ENCODE results near the gene HSPB7.
"Not testable (repeated sequence)": the region's sequence is repeated elsewhere in the genome, so short reads cannot be mapped to it uniquely, and the experiment has no call there.

The HSPB7 gene

GRCh38 chr1:16055613-16056520 is 38.0 kb upstream of the HSPB7 start:
- no peaks in the 10 kb centered on the region for H3K9me3 Mint-ChIP-seq
- H3K27ac Mint-ChIP-seq: no peak overlapping the region
- DNase-seq (ENCODE audit: low spot score): peak; percentile 77
- no peaks in the 10 kb centered on the region for H3K36me3 Mint-ChIP-seq (ENCODE audit: low read depth)
- H3K4me3 Mint-ChIP-seq: no peak overlapping the region
- no peaks in the 10 kb centered on the region for H3K27me3 Mint-ChIP-seq (ENCODE audit: low read depth)
- peaks cover 6% of the 10 kb centered on the region for H3K4me1 Mint-ChIP-seq (ENCODE audit: low read depth)

- Mint-ChIP-seq H3K4me1 (ENCODE audit: low read depth) (peaks cover 6% of the 10 kb centered on the region), H3K27ac (no peak overlapping the region), H3K4me3 (no peak overlapping the region)
These were observed 37.0 kb upstream of the HSPB7 start for GRCh38 chr1:16054598-16055540.

GRCh38 chr1:16053781-16054502 is 36.1 kb upstream of the HSPB7 start:
- Mint-ChIP-seq H3K4me3 (no peak overlapping the region), H3K27ac (no peak overlapping the region), H3K9me3 (no peaks in the 10 kb centered on the region), H3K4me1 (ENCODE audit: low read depth) (peaks cover 6% of the 10 kb centered on the region), H3K27me3 (ENCODE audit: low read depth) (peaks cover 8% of the 10 kb centered on the region), H3K36me3 (ENCODE audit: low read depth) (no peaks in the 10 kb centered on the region)
- no peak for DNase-seq (ENCODE audit: low spot score)

More at GRCh38 chr1:16054598-16055540, 37.0 kb upstream of the HSPB7 start:
- no peaks in the 10 kb centered on the region for H3K36me3 Mint-ChIP-seq (ENCODE audit: low read depth)
- DNase-seq (ENCODE audit: low spot score): no peak
- H3K27me3 Mint-ChIP-seq (ENCODE audit: low read depth): peaks cover 4% of the 10 kb centered on the region
- no peaks in the 10 kb centered on the region for H3K9me3 Mint-ChIP-seq

- H3K36me3 Mint-ChIP-seq (ENCODE audit: low read depth); H3K4me1 Mint-ChIP-seq (ENCODE audit: low read depth); DNase-seq (ENCODE audit: low spot score); H3K27ac Mint-ChIP-seq; H3K9me3 Mint-ChIP-seq; H3K4me3 Mint-ChIP-seq: not testable (repeated sequence)
- peaks cover 11% of the 10 kb centered on the region for H3K27me3 Mint-ChIP-seq (ENCODE audit: low read depth)
These were observed 34.1 kb upstream of the HSPB7 start for GRCh38 chr1:16051949-16052348.

- no peak for DNase-seq (ENCODE audit: low spot score)
- Mint-ChIP-seq H3K4me1 (ENCODE audit: low read depth) (peaks cover 4% of the 10 kb centered on the region), H3K4me3 (no peak overlapping the region), H3K9me3 (no peaks in the 10 kb centered on the region), H3K27ac (no peak overlapping the region), H3K27me3 (ENCODE audit: low read depth) (peaks cover 11% of the 10 kb centered on the region), H3K36me3 (ENCODE audit: low read depth) (no peaks in the 10 kb centered on the region)
These were observed 33.2 kb upstream of the HSPB7 start for GRCh38 chr1:16051039-16051438.

- no peak for DNase-seq (ENCODE audit: low spot score)
- H3K27ac Mint-ChIP-seq: no peak overlapping the region
- no peaks in the 10 kb centered on the region for H3K4me1 Mint-ChIP-seq (ENCODE audit: low read depth)
- no peaks in the 10 kb centered on the region for H3K9me3 Mint-ChIP-seq
- H3K36me3 Mint-ChIP-seq (ENCODE audit: low read depth): no peaks in the 10 kb centered on the region
- no peak overlapping the region for H3K4me3 Mint-ChIP-seq
- H3K27me3 Mint-ChIP-seq (ENCODE audit: low read depth): peaks cover 11% of the 10 kb centered on the region
These were observed 32.5 kb upstream of the HSPB7 start for GRCh38 chr1:16050328-16050727.

- Mint-ChIP-seq H3K4me3 (no peak overlapping the region), H3K27ac (no peak overlapping the region), H3K9me3 (no peaks in the 10 kb centered on the region), H3K4me1 (ENCODE audit: low read depth) (no peaks in the 10 kb centered on the region), H3K27me3 (ENCODE audit: low read depth) (peaks cover 11% of the 10 kb centered on the region), H3K36me3 (ENCODE audit: low read depth) (no peaks in the 10 kb centered on the region)
- no peak for DNase-seq (ENCODE audit: low spot score)
These were observed 30.8 kb upstream of the HSPB7 start for GRCh38 chr1:16048573-16049189.

- Mint-ChIP-seq H3K27ac (no peak overlapping the region), H3K9me3 (no peaks in the 10 kb centered on the region), H3K4me1 (ENCODE audit: low read depth) (no peaks in the 10 kb centered on the region), H3K36me3 (ENCODE audit: low read depth) (no peaks in the 10 kb centered on the region), H3K4me3 (peak overlapping the region; percentile 21), H3K27me3 (ENCODE audit: low read depth) (peaks cover 11% of the 10 kb centered on the region)
- no peak for DNase-seq (ENCODE audit: low spot score)
These were observed 30.1 kb upstream of the HSPB7 start for GRCh38 chr1:16047791-16048475.

- Mint-ChIP-seq H3K9me3 (no peaks in the 10 kb centered on the region), H3K4me1 (ENCODE audit: low read depth) (no peaks in the 10 kb centered on the region), H3K36me3 (ENCODE audit: low read depth) (no peaks in the 10 kb centered on the region), H3K27me3 (ENCODE audit: low read depth) (peaks cover 11% of the 10 kb centered on the region), H3K27ac (no peak overlapping the region), H3K4me3 (no peak overlapping the region)
- no peak for DNase-seq (ENCODE audit: low spot score)
These were observed 29.0 kb upstream of the HSPB7 start for GRCh38 chr1:16046842-16047241.

GRCh38 chr1:16043950-16044349 is 26.1 kb upstream of the HSPB7 start:
- Mint-ChIP-seq H3K36me3 (ENCODE audit: low read depth) (no peaks in the 10 kb centered on the region), H3K27me3 (ENCODE audit: low read depth) (peaks cover 3% of the 10 kb centered on the region)

GRCh38 chr1:16043521-16043920 is 25.7 kb upstream of the HSPB7 start, which contains the start of gene CLCNKB:
CLCNKB (plus strand) TSS chr1:16043782; CDS start chr1:16044493, 711 bp downstream.
- peaks cover 3% of the 10 kb centered on the region for H3K27me3 Mint-ChIP-seq (ENCODE audit: low read depth)
- H3K4me1 Mint-ChIP-seq (ENCODE audit: low read depth): no peaks in the 10 kb centered on the region
- no peak within 1 kb of the TSS for H3K4me3 Mint-ChIP-seq
- no peak within 1 kb of the TSS for H3K27ac Mint-ChIP-seq
- no peaks in the 10 kb centered on the region for H3K9me3 Mint-ChIP-seq
- no peaks in the 10 kb centered on the region for H3K36me3 Mint-ChIP-seq (ENCODE audit: low read depth)
- no peak for DNase-seq (ENCODE audit: low spot score)

More at GRCh38 chr1:16043950-16044349, 26.1 kb upstream of the HSPB7 start:
- Mint-ChIP-seq H3K27ac (no peak overlapping the region), H3K4me3 (no peak overlapping the region), H3K4me1 (ENCODE audit: low read depth) (no peaks in the 10 kb centered on the region), H3K9me3 (no peaks in the 10 kb centered on the region)
- no peak for DNase-seq (ENCODE audit: low spot score)

GRCh38 chr1:16042654-16043053 is 24.8 kb upstream of the HSPB7 start:
- H3K4me3 Mint-ChIP-seq, H3K9me3 Mint-ChIP-seq: not testable (repeated sequence)

GRCh38 chr1:16042096-16042495 is 24.3 kb upstream of the HSPB7 start:
- Mint-ChIP-seq H3K36me3 (ENCODE audit: low read depth) (no peaks in the 10 kb centered on the region), H3K27ac (no peak overlapping the region), H3K27me3 (ENCODE audit: low read depth) (no peaks in the 10 kb centered on the region), H3K4me1 (ENCODE audit: low read depth) (no peaks in the 10 kb centered on the region), H3K9me3 (no peaks in the 10 kb centered on the region), H3K4me3 (no peak overlapping the region)
- DNase-seq (ENCODE audit: low spot score): no peak

More at GRCh38 chr1:16042654-16043053, 24.8 kb upstream of the HSPB7 start:
- H3K36me3 Mint-ChIP-seq (ENCODE audit: low read depth); H3K27ac Mint-ChIP-seq; DNase-seq (ENCODE audit: low spot score); H3K27me3 Mint-ChIP-seq (ENCODE audit: low read depth); H3K4me1 Mint-ChIP-seq (ENCODE audit: low read depth): not testable (repeated sequence)
